Measurements from ENCODE around the gene LYPD6B. TPM values are rescaled to one million over a fixed set of nuclear protein-coding genes. Genes with fewer than 3 reads are reported as not detected.

The LYPD6B gene
- total RNA-seq, 1 donor from 2014 or later: not detected

DNA sequence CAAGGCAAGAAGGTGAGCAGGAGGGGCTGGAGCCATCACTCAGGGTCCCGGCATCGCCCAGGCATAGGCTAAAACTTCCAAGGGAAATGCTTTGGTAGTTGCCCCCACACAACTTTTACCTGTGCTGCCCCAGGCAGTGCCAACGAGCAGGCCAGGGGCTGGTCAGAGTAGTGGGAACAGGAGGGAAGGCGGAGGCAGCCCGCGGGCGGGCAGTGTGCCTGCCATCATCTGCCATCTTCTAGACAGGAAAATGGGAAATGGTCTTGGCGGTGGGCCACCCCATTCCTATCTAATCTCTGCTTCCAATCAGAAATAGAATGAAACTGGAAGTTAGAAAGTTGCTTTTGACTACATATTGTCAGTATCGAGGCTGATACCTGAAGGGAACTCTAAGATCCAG lies 26.0 kb upstream of the LYPD6B start:
- no peak for DNase-seq (ENCODE audit: low read depth in 2 of 2)

GRCh38 chr2:149015501-149015900 lies 23.0 kb upstream of the LYPD6B start:
- no peak for DNase-seq (ENCODE audit: low read depth in 2 of 2)

- DNase-seq (ENCODE audit: low read depth in 2 of 2): no peak
Observed at GRCh38 chr2:149015926-149016563, 22.5 kb upstream of the LYPD6B start.

DNA sequence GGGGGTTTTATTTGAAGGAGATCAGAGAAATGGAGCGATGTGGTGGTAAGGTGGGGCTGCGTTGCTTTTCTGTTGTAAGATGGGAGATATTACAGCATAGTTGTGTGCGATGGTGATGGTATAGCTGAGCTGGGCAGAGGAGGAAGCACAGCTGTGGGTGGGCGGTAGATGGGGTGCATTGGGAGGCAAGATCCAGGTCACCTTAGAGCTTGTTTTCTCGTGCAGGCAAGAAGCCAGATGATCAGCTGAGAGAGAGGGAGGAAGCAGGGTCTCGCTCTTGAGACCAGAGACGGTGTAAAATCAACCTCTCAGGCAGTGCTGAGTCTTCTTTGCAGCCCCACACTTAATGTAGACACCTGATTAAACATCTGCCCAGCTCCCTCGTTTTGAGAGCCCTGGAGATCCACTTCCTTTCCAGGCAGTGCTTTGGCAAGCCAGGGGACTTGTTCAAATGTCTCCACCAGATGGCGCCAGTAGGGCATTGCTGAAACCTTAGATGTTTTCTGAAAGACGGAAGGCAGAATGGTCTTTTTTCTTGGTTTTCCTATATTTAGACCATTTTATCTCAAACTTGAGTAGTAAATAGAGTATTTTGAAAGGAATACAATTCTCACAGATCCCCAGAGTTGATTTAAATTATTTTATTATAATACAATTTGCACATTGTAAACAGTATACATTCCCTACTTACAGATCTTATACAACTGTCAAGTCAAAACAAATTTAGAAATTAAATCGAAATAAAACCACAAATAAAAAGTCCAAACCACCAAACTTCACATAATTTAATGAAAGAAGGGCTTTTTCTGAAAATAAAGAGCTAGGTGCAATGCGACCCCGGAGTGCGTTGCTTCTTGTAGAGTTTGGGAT lies 21.1 kb upstream of the LYPD6B start:
- peak; percentile 53 to 67 for DNase-seq (ENCODE audit: low read depth in 2 of 2)

DNA sequence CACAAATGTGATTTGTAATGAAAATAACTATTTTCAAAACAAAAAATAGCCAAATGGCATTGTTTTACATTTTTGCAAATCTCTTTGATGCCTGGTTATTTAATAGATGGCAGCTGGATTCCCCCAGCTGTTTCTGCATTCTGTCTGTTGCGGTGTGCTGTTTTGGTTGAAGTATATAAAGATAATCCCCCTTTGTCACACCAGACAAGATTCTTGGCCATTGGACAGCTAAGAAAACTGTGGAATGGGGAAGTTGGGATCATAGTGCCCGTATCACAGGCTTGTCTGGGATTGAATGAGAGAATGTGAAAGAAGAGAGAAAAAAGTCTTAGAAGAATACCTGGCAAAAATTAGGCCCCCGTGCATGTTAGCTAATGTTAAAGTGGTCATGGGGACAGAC lies 19.5 kb upstream of the LYPD6B start:
- DNase-seq (ENCODE audit: low read depth in 2 of 2): no peak

DNA sequence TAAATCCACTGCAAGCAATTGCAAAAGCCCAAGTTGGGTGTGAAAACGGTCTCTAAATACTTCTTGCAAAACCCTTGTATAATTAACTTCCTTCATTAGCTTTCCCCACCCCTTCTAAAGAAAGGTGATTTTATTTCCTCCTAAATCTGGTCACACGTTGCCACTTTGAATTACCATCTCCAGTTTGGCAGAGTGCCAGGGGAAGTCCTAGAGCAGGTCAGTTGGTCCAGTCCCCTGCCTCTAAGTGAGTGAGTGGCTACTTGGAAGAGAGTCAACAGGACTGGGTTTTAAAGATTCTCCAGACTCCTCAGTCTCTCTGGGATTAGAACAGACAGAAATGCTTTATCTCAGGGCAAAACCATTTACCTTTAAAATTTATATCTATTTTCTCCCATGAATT lies 18.7 kb upstream of the LYPD6B start:
- no peak for DNase-seq (ENCODE audit: low read depth in 2 of 2)

GRCh38 chr2:149020432-149020851 lies 18.1 kb upstream of the LYPD6B start:
- no peak for DNase-seq (ENCODE audit: low read depth in 2 of 2)

DNA sequence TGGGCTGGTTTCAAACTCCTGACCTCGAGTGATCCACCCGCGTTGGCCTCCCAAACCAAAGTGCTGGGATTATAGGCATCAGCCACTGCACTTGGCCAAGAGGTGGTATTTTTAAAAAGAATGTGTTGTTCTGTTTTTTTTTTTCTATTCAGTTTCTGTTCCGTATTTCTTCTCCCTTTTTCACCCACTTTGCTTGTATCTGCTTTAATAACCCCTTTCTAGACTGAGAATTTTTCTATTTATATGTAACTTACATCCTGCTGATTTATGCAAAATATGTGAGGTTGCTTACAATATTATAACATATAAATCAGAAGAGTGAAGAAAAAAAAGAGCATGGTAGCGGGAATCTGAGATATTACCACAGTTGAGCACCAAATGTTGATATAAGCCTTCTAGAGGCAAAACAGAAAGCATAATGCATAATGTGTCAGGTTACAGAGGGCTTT lies 17.2 kb upstream of the LYPD6B start:
- no peak for DNase-seq (ENCODE audit: low read depth in 2 of 2)

GRCh38 chr2:149021761-149022160 lies 16.7 kb upstream of the LYPD6B start:
- DNase-seq (ENCODE audit: low read depth in 2 of 2): no peak

GRCh38 chr2:149023091-149023490 lies 15.4 kb upstream of the LYPD6B start:
- no peak for DNase-seq (ENCODE audit: low read depth in 2 of 2)

- no peak for DNase-seq (ENCODE audit: low read depth in 2 of 2)
Observed at GRCh38 chr2:149027590-149028250, 10.8 kb upstream of the LYPD6B start.

DNA sequence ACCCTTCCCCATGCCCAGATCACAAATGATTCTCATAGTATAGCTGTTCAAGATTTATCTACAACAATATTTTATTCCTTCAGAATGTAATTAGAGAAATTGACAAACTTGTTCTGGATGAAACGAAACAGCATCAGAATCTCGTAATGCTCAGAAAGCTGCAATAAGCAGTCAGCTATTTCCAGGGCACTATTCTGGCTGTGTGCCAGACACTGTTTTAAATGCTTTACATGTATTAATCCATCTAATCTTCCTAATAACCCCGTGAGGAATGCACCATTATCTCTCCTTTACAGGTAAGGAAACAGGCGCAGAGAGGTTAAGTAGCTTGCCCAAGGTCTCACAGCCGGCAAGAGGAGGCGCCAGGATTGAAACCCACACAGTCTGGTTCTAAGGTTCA lies 10.1 kb upstream of the LYPD6B start:
- no peak for DNase-seq (ENCODE audit: low read depth in 2 of 2)

- no peak for DNase-seq (ENCODE audit: low read depth in 2 of 2)
Observed at GRCh38 chr2:149028891-149029290, 9.6 kb upstream of the LYPD6B start.

GRCh38 chr2:149029307-149029965 lies 9.1 kb upstream of the LYPD6B start:
- no peak for DNase-seq (ENCODE audit: low read depth in 2 of 2)

DNA sequence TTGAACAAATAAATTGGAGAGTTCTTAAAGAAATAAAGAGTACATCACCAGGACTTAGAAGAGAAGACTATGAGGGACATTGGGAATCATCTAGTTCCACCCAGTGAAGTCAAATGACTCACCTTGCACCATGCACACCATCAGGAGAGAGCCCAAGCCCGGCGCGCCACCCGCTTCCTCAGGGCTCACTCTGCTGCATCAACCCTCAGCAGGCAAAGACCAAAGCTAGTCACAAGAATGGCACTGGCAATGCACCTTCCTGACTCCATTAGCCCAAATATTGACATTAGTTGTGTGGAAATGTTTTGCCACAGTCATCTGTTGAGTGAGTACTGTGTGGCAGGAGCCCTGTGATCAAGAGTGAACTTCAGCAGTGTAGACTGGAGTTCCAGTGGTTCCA lies 7.1 kb upstream of the LYPD6B start:
- DNase-seq (ENCODE audit: low read depth in 2 of 2): no peak

DNA sequence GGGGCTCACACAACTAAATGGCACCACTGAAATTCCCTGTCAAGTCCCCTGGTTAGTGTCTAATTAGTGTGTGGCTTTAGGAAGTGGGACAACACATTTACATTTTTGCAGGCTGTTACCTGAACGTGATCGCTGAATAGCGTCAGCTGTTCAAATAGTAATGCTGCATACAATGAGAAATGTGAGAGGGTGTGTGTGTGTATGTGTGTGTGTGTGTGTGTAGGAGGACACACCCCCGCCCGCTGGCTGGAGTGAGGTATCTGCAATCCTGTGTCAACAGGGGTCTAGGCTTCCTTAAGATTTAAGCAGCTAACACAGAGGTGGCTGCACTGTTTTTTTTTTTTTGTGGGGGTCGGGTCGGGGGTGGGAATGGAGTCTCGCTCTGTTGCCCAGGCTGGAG lies 4.8 kb upstream of the LYPD6B start:
- no peak for DNase-seq (ENCODE audit: low read depth in 2 of 2)

DNA sequence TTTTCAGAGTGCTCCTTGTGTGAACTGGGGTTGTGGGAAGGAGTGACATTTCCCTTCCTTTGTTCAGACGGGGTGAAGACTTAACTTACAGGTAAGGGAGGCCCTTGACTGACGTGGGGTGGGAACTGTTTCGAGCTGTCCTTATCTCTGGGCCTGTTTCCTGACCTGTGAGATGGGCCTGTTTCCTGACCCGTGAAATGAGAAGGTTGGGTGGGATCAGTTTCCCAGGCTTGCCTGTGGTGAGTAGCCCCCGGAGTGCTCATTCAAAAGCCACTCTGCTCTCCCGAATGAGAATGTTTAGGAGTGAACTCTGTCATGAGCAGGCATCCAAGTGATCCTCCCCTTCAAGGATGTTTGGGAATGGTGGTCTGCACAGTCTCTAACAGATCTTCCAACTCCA lies 4.1 kb upstream of the LYPD6B start:
- no peak for DNase-seq (ENCODE audit: low read depth in 2 of 2)

GRCh38 chr2:149036507-149037293 lies 1.8 kb upstream of the LYPD6B start:
- no peak for DNase-seq (ENCODE audit: low read depth in 2 of 2)

- DNase-seq (ENCODE audit: low read depth in 2 of 2): no peak
Observed at GRCh38 chr2:149037851-149038250, 648 bp upstream of the LYPD6B start.

GRCh38 chr2:149039213-149039724 lies 770 bp downstream of the LYPD6B start:
- DNase-seq (ENCODE audit: low read depth in 2 of 2): no peak

- peak; percentile 3 to 17 for DNase-seq (ENCODE audit: low read depth in 2 of 2)
Observed at GRCh38 chr2:149040451-149040850, 2.0 kb downstream of the LYPD6B start.
